ENCODE data around the gene ZNF224.
"Not testable (repeated sequence)": the region's sequence is repeated elsewhere in the genome, so short reads cannot be mapped to it uniquely, and the experiment has no call there.

ZNF224 gene

DNA sequence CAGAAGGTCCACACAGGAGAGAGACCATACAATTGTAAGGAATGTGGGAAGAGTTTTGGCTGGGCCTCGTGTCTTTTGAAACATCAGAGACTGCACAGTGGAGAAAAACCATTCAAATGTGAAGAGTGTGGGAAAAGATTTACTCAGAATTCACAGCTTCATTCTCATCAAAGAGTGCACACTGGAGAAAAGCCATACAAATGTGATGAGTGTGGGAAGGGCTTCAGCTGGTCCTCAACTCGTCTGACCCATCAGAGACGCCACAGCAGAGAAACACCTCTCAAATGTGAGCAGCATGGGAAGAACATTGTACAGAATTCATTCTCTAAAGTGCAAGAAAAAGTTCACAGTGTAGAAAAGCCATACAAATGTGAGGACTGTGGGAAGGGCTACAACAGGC lies 13.6 kb downstream of the ZNF224 start:
- CTCF ChIA-PET = no interaction called here
- no peak overlapping the region for H3K4me3 Mint-ChIP-seq
- peaks cover 69% of the 10 kb centered on the region for H3K9me3 Mint-ChIP-seq
- no peaks in the 10 kb centered on the region for H3K27me3 Mint-ChIP-seq
- H3K36me3 Mint-ChIP-seq = peaks cover 69% of the 10 kb centered on the region
- H3K4me1 Mint-ChIP-seq = peaks cover 9% of the 10 kb centered on the region
- H3K27ac Mint-ChIP-seq = no peak overlapping the region
- DNase-seq = no peak

DNA sequence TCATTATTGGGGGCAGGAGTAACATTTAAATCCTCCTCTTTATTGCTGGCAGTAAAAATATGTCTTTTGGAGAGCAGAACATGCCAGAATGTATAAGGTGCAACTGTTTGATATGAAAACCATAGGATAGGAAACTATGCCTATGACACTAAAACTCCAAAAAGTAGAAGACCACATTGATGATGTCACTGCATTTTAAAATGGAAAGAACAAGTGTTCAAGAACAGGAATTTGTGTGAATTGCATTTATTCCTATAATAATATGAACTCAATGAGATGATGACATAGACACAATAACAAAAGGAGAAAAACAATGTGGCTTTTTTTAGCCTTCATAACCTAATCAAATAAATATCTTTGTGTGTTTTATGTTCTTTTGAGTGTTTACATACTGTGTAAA lies 15.3 kb downstream of the ZNF224 start:
- no peak overlapping the region for H3K27ac Mint-ChIP-seq
- peaks cover 5% of the 10 kb centered on the region for H3K27me3 Mint-ChIP-seq
- H3K9me3 Mint-ChIP-seq = peaks cover 63% of the 10 kb centered on the region
- peaks cover 20% of the 10 kb centered on the region for H3K4me1 Mint-ChIP-seq
- H3K36me3 Mint-ChIP-seq = peaks cover 56% of the 10 kb centered on the region
- no peak overlapping the region for H3K4me3 Mint-ChIP-seq
- CTCF ChIA-PET = no interaction called here
- no peak for DNase-seq

DNA sequence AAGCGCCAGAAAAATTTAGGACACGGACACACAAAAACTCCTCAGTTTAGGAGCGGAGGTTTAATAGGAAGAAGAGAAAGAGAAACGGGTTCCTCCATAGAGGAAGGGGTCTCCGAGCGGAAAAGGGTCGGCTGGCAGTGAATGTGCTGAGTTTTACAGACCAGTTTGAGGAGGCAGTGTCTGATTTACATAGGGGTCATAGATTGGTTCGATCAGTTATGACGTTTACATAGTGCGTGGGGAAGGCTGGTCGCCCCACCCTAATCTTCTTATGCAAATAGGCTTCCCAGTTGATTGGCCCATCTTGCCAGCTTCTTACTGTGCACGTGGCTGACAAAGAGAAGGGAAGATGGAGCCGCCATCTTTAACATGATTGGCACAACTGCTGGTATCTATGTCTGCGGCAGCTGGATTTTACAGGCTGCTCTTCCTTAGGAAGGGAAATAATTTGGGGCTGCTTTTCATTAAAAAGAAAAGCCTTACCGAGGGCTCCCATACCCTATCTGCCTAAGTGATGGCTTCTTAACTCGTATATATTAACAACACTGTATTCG lies 17.8 kb downstream of the ZNF224 start:
- Mint-ChIP-seq H3K4me3 (peak overlapping the region; percentile 51), H3K27ac (no peak overlapping the region), H3K4me1 (peaks cover 23% of the 10 kb centered on the region), H3K9me3 (peaks cover 42% of the 10 kb centered on the region), H3K27me3 (peaks cover 5% of the 10 kb centered on the region), H3K36me3 (peaks cover 40% of the 10 kb centered on the region)
- CTCF ChIA-PET = no interaction called here
- no peak for DNase-seq

DNA sequence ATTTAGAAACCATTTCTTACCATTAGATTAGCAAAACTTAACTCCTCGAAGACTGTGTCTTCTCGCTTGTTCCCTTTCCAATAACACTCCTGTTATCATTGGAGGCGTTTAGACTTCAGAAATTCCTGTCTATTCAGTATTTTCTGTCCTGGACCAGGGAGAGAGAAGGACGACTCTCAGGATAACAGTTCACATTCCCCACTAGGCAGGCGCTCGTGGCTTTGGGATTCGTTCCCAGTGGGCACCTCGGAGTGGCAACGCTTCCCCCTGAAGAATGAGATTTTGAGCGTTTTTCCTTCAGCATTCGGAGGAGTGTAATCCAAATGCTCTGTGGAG lies 18.6 kb downstream of the ZNF224 start:
- CTCF ChIA-PET = no interaction called here
- Mint-ChIP-seq H3K36me3 (peaks cover 39% of the 10 kb centered on the region), H3K27me3 (peaks cover 5% of the 10 kb centered on the region), H3K27ac (no peak overlapping the region), H3K4me1 (peaks cover 23% of the 10 kb centered on the region), H3K9me3 (peaks cover 34% of the 10 kb centered on the region), H3K4me3 (peak overlapping the region; percentile 99)
- no peak for DNase-seq

DNA sequence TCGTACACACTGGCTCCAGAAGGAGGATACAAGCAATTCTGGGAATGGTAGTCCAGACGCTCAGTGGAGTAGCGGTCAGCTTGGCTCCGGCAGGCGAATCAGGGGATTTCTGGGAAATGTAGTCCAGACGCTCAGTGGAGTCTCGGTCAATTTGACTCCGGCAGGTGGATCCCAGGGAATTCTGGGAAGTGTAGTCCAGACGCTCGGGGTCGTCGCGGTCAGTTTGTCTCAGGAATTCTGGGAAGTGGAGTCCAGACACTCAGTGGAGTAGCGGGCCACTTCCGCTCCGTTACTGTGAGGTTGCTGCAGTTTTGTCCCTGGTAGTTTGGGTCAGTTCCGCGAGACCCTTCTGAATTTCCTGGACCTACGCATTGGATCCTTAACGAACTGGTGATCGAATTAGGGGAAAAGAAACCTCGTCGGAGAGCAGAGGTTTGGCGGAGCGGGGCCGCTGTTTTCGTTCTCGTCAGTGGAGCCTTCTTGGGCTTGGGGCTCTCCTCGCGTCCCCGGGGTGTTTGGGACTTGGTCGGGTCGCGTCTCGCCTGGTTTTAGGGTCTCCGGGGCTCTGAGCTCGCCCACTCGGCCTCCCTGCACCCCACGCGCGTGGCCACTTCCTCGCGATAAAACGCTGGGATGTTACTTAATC lies 19.1 kb downstream of the ZNF224 start, which contains the start of gene ZNF225:
TSS of gene ZNF225 (plus strand) at position 262 of the 646 bp plus-strand sequence. CDS start 2,429 bp downstream, outside the sequence.
- Mint-ChIP-seq H3K4me3 (peak within 1 kb of the TSS; percentile 99), H3K27me3 (peaks cover 5% of the 10 kb centered on the region), H3K36me3 (peaks cover 37% of the 10 kb centered on the region), H3K9me3 (peaks cover 30% of the 10 kb centered on the region), H3K27ac (peak within 1 kb of the TSS; percentile 85), H3K4me1 (peaks cover 23% of the 10 kb centered on the region)
- peak; percentile 89 for DNase-seq
- CTCF ChIA-PET = interaction anchor here (1.6 kb wide), 1 partner anchor 18 kb away, joined by 5 read pairs; no protein-coding TSS in a partner anchor

GRCh38 chr19:44113784-44114390 lies 19.7 kb downstream of the ZNF224 start:
- Mint-ChIP-seq H3K4me1 (peaks cover 23% of the 10 kb centered on the region), H3K36me3 (peaks cover 39% of the 10 kb centered on the region), H3K4me3 (peak overlapping the region; percentile 99), H3K9me3 (peaks cover 26% of the 10 kb centered on the region), H3K27ac (peak overlapping the region; percentile 85), H3K27me3 (peaks cover 5% of the 10 kb centered on the region)
- CTCF ChIA-PET = interaction anchor here (1.6 kb wide), 1 partner anchor 19 kb away, joined by 5 read pairs; no protein-coding TSS in a partner anchor
- no peak for DNase-seq

- H3K4me1 Mint-ChIP-seq, DNase-seq, H3K27ac Mint-ChIP-seq, H3K27me3 Mint-ChIP-seq, H3K4me3 Mint-ChIP-seq, CTCF ChIA-PET: not testable (repeated sequence)
- H3K36me3 Mint-ChIP-seq = peaks cover 85% of the 10 kb centered on the region
- peaks cover 45% of the 10 kb centered on the region for H3K9me3 Mint-ChIP-seq
These were observed 27.0 kb downstream of the ZNF224 start for GRCh38 chr19:44121162-44121561.

DNA sequence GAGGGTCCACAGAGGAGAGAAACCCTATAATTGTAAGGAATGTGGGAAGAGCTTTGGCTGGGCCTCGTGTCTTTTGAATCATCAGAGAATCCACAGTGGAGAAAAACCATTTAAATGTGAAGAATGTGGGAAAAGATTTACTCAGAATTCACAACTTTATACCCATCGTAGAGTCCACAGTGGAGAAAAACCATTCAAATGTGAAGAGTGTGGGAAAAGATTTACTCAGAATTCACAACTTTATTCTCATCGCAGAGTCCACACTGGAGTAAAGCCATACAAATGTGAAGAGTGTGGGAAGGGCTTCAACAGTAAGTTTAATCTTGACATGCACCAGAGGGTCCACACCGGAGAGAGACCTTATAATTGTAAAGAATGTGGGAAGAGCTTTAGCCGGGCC lies 37.8 kb downstream of the ZNF224 start:
- Mint-ChIP-seq H3K27me3 (no peaks in the 10 kb centered on the region), H3K4me1 (no peaks in the 10 kb centered on the region), H3K27ac (no peak overlapping the region), H3K4me3 (no peak overlapping the region), H3K36me3 (peaks cover 36% of the 10 kb centered on the region), H3K9me3 (peaks cover 46% of the 10 kb centered on the region)
- CTCF ChIA-PET = no interaction called here
- DNase-seq = no peak

DNA sequence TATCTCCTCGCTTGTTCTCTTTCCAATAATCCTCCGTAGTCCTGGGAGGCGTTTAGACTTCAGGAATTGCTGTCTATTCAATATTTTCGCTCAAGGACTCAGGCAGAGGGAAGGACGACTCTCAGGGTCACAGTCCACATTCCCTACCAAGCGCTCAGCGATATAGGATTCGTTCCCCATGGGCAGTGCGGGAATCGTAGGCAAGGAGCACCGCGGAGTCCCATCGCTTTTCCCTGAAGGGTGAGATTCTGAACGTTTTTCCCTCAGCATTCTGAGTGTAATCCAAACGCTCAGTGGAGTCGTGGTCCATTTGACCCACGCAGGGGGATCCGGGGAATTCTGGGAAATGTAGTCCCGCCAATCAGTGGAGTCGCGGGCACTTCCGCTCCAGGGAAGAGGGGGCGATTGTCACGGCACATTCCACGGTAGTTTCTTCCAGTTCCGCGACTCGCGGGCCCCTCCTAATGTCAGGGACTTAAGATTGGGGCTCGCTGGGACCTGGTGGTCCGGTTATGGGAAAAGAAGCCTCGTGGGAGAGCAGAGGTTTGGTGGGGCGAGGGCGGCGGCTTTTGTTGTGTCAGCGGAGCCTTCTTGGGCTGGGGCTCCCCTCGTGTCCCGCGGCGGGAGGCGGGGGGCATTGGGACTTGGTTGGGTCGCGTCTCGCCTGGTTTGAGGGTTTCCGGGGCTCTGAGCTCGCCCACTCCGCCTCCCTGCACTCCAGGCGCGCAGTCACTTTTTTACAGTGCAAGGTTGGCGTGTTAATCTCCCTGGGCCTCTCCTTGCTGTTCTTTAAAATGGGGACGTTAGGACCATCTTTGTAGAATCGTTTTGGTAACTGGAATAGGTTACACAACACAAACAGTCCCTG lies 47.3 kb downstream of the ZNF224 start, which contains the start of gene ZNF234:
TSS of gene ZNF234 (plus strand) at position 364 of the 868 bp plus-strand sequence. CDS start 3,079 bp downstream, outside the sequence.
- peaks cover 31% of the 10 kb centered on the region for H3K36me3 Mint-ChIP-seq
- peak; percentile 78 for DNase-seq
- H3K9me3 Mint-ChIP-seq = peaks cover 19% of the 10 kb centered on the region
- peak within 1 kb of the TSS; percentile 75 for H3K4me3 Mint-ChIP-seq
- H3K4me1 Mint-ChIP-seq = peaks cover 19% of the 10 kb centered on the region
- H3K27ac Mint-ChIP-seq = peak within 1 kb of the TSS; percentile 75
- no peaks in the 10 kb centered on the region for H3K27me3 Mint-ChIP-seq
- CTCF ChIA-PET = no interaction called here

- Mint-ChIP-seq H3K36me3 (peaks cover 31% of the 10 kb centered on the region), H3K27me3 (no peaks in the 10 kb centered on the region), H3K9me3 (peaks cover 17% of the 10 kb centered on the region), H3K4me1 (peaks cover 19% of the 10 kb centered on the region), H3K27ac (peak overlapping the region; percentile 75), H3K4me3 (peak overlapping the region; percentile 75)
- peak; percentile 22 for DNase-seq
- CTCF ChIA-PET = no interaction called here
These were observed 47.9 kb downstream of the ZNF224 start for GRCh38 chr19:44142059-44142433.

- CTCF ChIA-PET = interaction anchor here (0.6 kb wide), 1 partner anchor 1287 kb away, joined by 3 read pairs; no protein-coding TSS in a partner anchor
- Mint-ChIP-seq H3K27me3 (no peaks in the 10 kb centered on the region), H3K27ac (no peak overlapping the region), H3K4me3 (no peak overlapping the region), H3K4me1 (no peaks in the 10 kb centered on the region), H3K36me3 (peaks cover 79% of the 10 kb centered on the region), H3K9me3 (peaks cover 25% of the 10 kb centered on the region)
- no peak for DNase-seq
These were observed 55.6 kb downstream of the ZNF224 start for GRCh38 chr19:44149776-44150175.

- Mint-ChIP-seq H3K27ac (no peak overlapping the region), H3K4me1 (no peaks in the 10 kb centered on the region), H3K36me3 (peaks cover 73% of the 10 kb centered on the region), H3K4me3 (no peak overlapping the region), H3K27me3 (no peaks in the 10 kb centered on the region), H3K9me3 (peaks cover 31% of the 10 kb centered on the region)
- CTCF ChIA-PET = no interaction called here
- DNase-seq = no peak
These were observed 57.3 kb downstream of the ZNF224 start for GRCh38 chr19:44151491-44151890.

DNA sequence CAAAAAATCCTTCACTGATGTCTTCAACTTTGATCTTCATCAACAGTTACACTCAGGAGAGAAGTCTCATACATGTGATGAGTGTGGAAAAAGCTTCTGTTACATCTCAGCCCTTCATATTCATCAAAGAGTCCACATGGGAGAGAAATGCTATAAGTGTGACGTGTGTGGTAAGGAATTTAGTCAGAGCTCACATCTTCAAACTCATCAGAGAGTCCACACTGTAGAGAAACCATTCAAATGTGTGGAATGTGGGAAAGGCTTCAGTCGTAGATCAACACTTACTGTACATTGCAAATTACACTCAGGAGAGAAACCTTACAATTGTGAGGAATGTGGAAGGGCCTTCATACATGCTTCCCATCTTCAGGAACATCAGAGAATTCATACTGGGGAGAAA lies 62.3 kb downstream of the ZNF224 start:
- H3K4me3 Mint-ChIP-seq = no peak overlapping the region
- CTCF ChIA-PET = no interaction called here
- H3K4me1 Mint-ChIP-seq = no peaks in the 10 kb centered on the region
- H3K36me3 Mint-ChIP-seq = peaks cover 57% of the 10 kb centered on the region
- no peak overlapping the region for H3K27ac Mint-ChIP-seq
- H3K27me3 Mint-ChIP-seq = no peaks in the 10 kb centered on the region
- peaks cover 56% of the 10 kb centered on the region for H3K9me3 Mint-ChIP-seq
- DNase-seq = no peak

Measured in activated naive CD4-positive, alpha-beta T cell treated with anti-CD3 and anti-CD28 coated beads, Interleukin-2, amount 10 ng/mL, durations not matched to agents 7 days and 5 days (primary cell).